Testis (tissue), 2 donors: ENCODE data around the gene ALDOB.

Experiments
- CTCF ChIP-seq, 3 experiments: fragments of 450-650 bp in 2 of 3; fragments of 200-600 bp in 1 of 3; sonication (generic) in 1 of 3; IDR thresholded peaks; one replicate each; pipeline ENCODE4 v1.5.1; 2016 to 2019; ENCODE audit warnings: antibody characterized with exemption in 3 of 3, mild to moderate bottlenecking in 2 of 3, moderate library complexity in 1 of 3
- POLR2A ChIP-seq: fragments of 450-650 bp; IDR thresholded peaks from one replicate; pipeline ENCODE4 v1.6.1; 2017; ENCODE audit warnings: antibody characterized with exemption, mild to moderate bottlenecking, moderate library complexity

GRCh38 chr9:101437806-101438232 lies 2.2 kb upstream of the ALDOB start:
- TF ChIP-seq POLR2A (no peak), CTCF (IDR thresholded peaks at IDR 0.05) (no peak)
